Right lobe of liver (tissue), 6 donors: ENCODE results near the gene LRRC7. TPM values are rescaled to one million over a fixed set of nuclear protein-coding genes. Genes with fewer than 3 reads are reported as not detected.

Experiments
- ATAC-seq, 4 donors: fragments of 200-7000 bp; cut with Tn5 transposase; one replicate each; pipeline ENCODE4 v1.9.1; 2020; ENCODE audit warnings: mild to moderate bottlenecking in 4 of 4, moderate library complexity in 4 of 4
- DNase-seq, 3 donors: peaks; one replicate each; pipeline ENCODE4 v3.0.0-alpha.2; 2020
- H3K27ac ChIP-seq, 3 donors: fragments of 200-600 bp; one replicate each; pipeline ENCODE4 v1.8.0; 2022
- H3K27me3 ChIP-seq, 2 donors: fragments of 200-600 bp; one replicate each; pipeline ENCODE4 v1.8.0; 2022
- H3K36me3 ChIP-seq, 4 donors: fragments of 200-600 bp; sonication (generic) in 1 of 4; one replicate each; pipeline versions ENCODE4 v1.5.1 to v1.8.0; 2017 to 2022; ENCODE audit warnings: control low read depth in 1 of 4
- H3K4me1 ChIP-seq, 4 donors: fragments of 200-600 bp; sonication (generic) in 1 of 4; one replicate each; pipeline versions ENCODE4 v1.5.1 to v1.8.0; 2017 to 2022; ENCODE audit warnings: control low read depth in 1 of 4
- H3K4me3 ChIP-seq, 3 donors: fragments of 200-600 bp; one replicate each; pipeline ENCODE4 v1.8.0; 2022
- H3K9me3 ChIP-seq, 4 donors: fragments of 200-600 bp; sonication (generic) in 1 of 4; one replicate each; pipeline versions ENCODE4 v1.5.1 to v1.8.0; 2017 to 2022; ENCODE audit warnings: control low read depth in 1 of 4
- CTCF ChIP-seq, 4 donors: fragments of 200-600 bp in 3 of 4; fragments of 450-650 bp in 1 of 4; IDR thresholded peaks; one replicate each; pipeline versions ENCODE4 v1.5.1 to v1.8.0; 2016 to 2022; ENCODE audit warnings: antibody characterized with exemption in 4 of 4, mild to moderate bottlenecking in 2 of 4
- POLR2A ChIP-seq: fragments of 450-650 bp; IDR thresholded peaks from one replicate; pipeline ENCODE4 v1.6.1; 2017; ENCODE audit warnings: antibody characterized with exemption, mild to moderate bottlenecking
- WGBS: methylation state at CpG from one replicate; pipeline ENCODE4 v1.1.6; 2018; ENCODE audit warnings: low coverage, low lambda C conversion rate; ENCODE audit not compliant: insufficient coverage; ENCODE audit errors: missing lambda C conversion rate; 5-methylcytosine and 5-hydroxymethylcytosine counted together
- intact Hi-C, 2 donors: fragments of 100-400 bp; cut with DNase I; formaldehyde crosslinking; loops; one replicate each; pipeline versions ENCODE4 v1.11.2 to v1.14.1; 2022
- total RNA-seq, 6 experiments: library from RNA; depleted of rRNA in 2 of 6; stranded (reverse); fragments of >200 nt in 2 of 6; fragmentation: NEBNext Ultra II Directional in 3 of 6; extraction: Animal tissue kit (Norgen Biotek cat#: 25700) in 3 of 6; gene quantifications; one replicate each; pipeline versions ENCODE4 v1.1.0 to v1.2.4, GENCODE V29; 2016 to 2023
- donor health status: DM: no; HTN: yes; CAD: no.
- donor health status: DM: no; HTN: no; CAD: no.
- donor health status: DM: no; HTN: no; CAD: no.
- donor health status: DM: no; HTN: yes; CAD: no.
- donor health status: DM: no; HTN: yes; CAD: no.

LRRC7 gene
- total RNA-seq, 6 experiments from 2014 or later, result 0.06 to 0.66 (median 0.22) TPM

- Histone ChIP-seq H3K27me3 (no peaks in the 10 kb centered on the region), H3K36me3 (no peaks in the 10 kb centered on the region), H3K4me1 (no peaks in the 10 kb centered on the region), H3K9me3 (no peaks in the 10 kb centered on the region), H3K4me3 (no peak overlapping the region), H3K27ac (no peak overlapping the region)
- no peak for ATAC-seq
- 47% methylated on average over 1 of the region's 1 CpG for WGBS
- TF ChIP-seq POLR2A, result no peak
- no peak for TF ChIP-seq CTCF (IDR thresholded peaks at IDR 0.05)
- DNase-seq, result no peak
- intact Hi-C loops, result no loop called here
Observed at GRCh38 chr1:69777423-69777822, 209.7 kb downstream of the LRRC7 start.

DNA sequence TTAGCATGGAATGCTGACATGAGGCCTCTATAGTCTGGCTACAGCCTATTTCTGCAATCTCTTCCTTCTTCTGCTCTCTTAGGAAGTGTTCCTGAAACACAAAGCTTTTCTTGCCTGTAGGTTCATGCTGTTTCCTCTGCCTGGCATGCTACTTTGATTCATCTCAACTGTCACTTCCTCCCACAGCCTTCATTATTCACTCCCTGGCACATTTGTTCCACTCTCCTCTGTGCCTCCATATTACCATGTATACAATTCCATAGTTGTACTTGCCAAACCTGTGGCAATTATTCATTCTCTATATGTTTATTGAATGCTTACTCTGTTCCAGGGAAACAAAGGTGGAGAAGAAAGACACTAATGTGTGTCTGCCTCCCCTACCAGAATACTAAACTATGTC is 210.2 kb downstream of the LRRC7 start:
- Histone ChIP-seq H3K9me3 (no peaks in the 10 kb centered on the region), H3K27me3 (no peaks in the 10 kb centered on the region), H3K4me3 (no peak overlapping the region), H3K4me1 (no peaks in the 10 kb centered on the region), H3K27ac (no peak overlapping the region), H3K36me3 (no peaks in the 10 kb centered on the region)
- intact Hi-C loops, result no loop called here
- DNase-seq (no peak), ATAC-seq (no peak)
- TF ChIP-seq CTCF (IDR thresholded peaks at IDR 0.05), result no peak
- no peak for TF ChIP-seq POLR2A

DNA sequence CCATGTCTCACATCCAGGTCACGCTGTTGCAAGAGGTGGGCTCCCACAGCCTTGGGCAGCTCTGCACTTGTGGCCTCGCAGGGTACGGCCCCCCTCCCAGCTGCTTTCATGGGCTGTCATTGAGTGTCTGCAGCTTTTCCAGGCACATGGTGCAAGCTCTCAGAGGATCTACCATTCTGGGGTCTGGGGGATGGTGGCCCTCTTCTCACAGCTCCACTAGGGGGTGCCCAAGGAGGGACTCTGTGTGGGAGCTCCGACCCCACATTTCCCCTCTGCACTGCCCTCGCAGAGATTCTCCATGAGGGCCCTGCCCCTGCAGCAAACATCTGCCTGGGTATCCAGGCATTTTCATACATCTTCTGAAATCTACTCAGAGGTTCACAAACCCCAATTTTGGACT is 219.4 kb downstream of the LRRC7 start:
- ATAC-seq (no peak), DNase-seq (no peak)
- intact Hi-C loops, result no loop called here
- H3K36me3 ChIP-seq, result no peaks in the 10 kb centered on the region
- WGBS, result 48% methylated on average over 2 of the region's 5 CpGs
- no peaks in the 10 kb centered on the region for H3K9me3 ChIP-seq
- H3K27ac ChIP-seq, result no peak overlapping the region
- H3K4me3 ChIP-seq, result no peak overlapping the region
- TF ChIP-seq POLR2A (no peak), CTCF (IDR thresholded peaks at IDR 0.05) (no peak)
- H3K4me1 ChIP-seq, result no peaks in the 10 kb centered on the region
- H3K27me3 ChIP-seq, result no peaks in the 10 kb centered on the region

DNA sequence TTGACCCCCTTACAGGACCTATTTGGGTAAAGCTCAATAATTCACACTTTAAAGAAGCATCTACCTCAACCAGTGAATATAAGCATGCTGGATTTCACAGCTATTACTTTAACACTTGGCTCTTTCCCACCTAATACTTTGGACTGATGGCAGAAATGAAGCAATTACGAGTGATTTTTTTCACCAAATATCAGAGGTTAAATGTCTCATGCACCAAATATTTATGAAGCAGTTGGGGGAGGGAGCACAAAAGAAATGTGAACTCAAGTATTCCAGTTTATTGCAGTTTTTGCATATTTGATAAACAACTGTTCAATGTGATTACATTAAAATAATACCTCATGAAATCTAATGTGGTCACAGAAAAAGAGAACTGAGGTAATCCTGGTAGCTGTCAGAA is 223.6 kb downstream of the LRRC7 start:
- intact Hi-C loops, result no loop called here
- no peaks in the 10 kb centered on the region for H3K9me3 ChIP-seq
- TF ChIP-seq CTCF (IDR thresholded peaks at IDR 0.05) (no peak), POLR2A (no peak)
- H3K27ac ChIP-seq, result no peak overlapping the region
- no peak overlapping the region for H3K4me3 ChIP-seq
- ATAC-seq (no peak), DNase-seq (no peak)
- no peaks in the 10 kb centered on the region for H3K36me3 ChIP-seq
- no peaks in the 10 kb centered on the region for H3K4me1 ChIP-seq
- 7% methylated on average over 1 of the region's 1 CpG for WGBS
- no peaks in the 10 kb centered on the region for H3K27me3 ChIP-seq

DNA sequence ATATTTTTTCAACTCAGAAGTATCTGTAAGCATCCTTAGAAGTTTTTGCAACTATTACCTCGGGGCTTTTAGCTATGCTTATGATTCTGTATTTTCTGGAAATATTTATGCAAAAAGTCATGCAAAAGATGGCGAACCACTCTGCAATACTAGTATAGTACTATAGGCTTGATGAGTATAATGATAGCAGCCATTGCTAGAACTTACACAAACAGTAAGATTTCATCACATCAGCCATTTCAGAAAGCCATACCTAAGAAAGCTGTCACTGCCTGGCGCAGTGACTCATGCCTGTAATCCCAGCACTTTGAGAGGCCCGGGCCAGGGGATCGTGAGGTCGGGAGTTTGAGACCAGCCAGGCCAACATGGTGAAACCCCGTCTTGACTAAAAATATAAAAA is 227.1 kb downstream of the LRRC7 start:
- no peak for ATAC-seq
- H3K9me3 ChIP-seq, result no peaks in the 10 kb centered on the region
- H3K27me3 ChIP-seq, result no peaks in the 10 kb centered on the region
- no peak overlapping the region for H3K27ac ChIP-seq
- intact Hi-C loops, result no loop called here
- H3K4me1 ChIP-seq, result no peaks in the 10 kb centered on the region
- no peak for DNase-seq
- WGBS, result 54% methylated on average over 6 of the region's 7 CpGs
- H3K4me3 ChIP-seq, result no peak overlapping the region
- TF ChIP-seq POLR2A, result no peak
- TF ChIP-seq CTCF (IDR thresholded peaks at IDR 0.05), result no peak
- no peaks in the 10 kb centered on the region for H3K36me3 ChIP-seq
